Measurements from ENCODE around the gene WDR88.
"Not testable (repeated sequence)": the region's sequence is repeated elsewhere in the genome, so short reads cannot be mapped to it uniquely, and the experiment has no call there.

WDR88 gene

DNA sequence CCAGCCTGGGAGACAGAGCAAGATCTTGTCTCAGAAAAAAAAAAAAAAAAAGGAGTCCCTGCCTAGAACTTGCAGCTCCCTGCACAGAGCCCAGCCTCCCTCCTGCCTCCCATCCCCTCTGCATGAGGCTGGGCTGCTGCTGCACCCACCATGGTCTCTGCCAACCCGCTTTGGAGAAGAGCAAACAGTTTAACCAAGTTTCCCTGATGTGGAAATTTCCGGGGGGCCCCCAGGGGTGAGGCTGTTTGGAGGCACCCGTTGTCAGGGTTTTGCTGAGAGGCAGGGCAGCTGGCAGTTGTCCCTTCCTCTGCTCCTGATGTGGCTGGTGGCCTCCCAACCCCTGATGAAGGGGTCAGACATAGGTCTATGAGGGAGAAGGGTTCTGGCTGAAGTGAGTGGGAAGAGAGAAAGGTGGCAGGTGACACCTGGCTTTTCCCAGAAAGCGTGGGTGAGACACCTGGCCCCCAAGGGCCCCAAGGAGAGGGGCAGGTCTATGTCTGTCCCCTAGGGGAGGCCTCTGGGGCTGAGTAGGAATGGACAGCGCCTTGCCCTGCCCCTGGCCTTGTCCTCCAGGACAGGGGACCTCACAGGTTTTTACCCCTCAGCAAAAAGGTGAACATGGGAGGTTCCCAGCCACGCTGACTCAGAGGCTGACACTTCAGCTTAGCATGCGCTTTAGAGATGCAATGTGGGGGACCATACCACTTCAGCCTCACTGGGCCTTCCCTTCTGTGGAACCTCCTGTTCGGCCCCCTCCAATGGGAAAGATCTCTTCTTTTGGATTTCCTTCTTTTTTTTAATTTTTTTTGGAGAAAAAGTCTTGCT lies 67.7 kb downstream of the WDR88 start:
- DNase-seq, result no peak

DNA sequence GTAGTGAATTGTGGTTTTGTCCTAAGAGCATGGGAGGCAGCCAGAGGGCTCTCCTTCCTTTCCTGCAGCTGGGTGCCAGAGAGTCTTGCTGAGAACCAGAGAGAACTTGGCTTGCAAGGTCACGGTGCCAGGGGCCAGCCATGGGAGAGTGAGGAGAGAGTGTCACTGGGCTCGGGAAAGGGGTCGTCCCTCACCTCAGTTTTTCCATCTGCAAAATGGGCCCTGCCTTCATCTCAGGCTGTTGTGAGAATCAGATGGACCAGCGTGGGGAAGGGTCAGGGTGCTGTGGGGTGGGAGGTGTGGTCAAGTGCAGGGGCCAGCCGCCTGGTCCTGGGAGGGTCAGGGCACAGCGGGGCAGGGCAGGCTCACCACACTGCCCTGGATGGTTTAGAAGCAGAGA lies 69.6 kb downstream of the WDR88 start:
- DNase-seq, result no peak

DNA sequence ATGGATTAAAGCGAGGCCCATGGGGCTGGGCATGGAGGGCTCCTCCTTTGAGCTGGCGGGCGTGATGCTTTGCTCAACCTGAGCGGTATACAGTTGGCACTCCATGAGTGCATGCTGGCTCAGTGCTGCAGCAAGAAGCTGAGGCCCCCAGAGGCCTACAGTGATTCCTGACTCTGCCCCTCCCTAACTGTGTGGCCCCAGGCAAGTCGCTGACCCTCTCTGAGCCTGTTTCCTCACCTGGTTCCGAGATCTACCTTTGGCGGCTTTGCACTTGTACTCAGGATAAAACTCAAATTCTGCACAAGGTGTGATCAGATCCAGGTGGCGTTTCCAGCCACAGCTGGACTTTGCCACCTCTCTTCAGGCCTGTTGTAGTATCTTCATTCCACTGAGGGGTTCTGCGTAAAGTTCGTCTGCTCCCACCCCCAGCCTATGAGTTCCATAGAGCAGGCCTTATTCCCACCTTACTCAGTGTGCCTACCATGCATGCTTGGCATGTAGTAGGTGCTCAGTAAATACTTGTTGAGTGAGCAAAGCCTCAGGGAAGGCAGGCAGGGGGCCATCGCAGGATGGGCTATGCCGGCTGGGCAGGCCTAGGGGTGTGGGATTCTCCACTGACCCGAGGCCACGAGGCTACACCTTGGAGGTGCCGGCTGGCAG lies 70.1 kb downstream of the WDR88 start:
- DNase-seq, result no peak

DNA sequence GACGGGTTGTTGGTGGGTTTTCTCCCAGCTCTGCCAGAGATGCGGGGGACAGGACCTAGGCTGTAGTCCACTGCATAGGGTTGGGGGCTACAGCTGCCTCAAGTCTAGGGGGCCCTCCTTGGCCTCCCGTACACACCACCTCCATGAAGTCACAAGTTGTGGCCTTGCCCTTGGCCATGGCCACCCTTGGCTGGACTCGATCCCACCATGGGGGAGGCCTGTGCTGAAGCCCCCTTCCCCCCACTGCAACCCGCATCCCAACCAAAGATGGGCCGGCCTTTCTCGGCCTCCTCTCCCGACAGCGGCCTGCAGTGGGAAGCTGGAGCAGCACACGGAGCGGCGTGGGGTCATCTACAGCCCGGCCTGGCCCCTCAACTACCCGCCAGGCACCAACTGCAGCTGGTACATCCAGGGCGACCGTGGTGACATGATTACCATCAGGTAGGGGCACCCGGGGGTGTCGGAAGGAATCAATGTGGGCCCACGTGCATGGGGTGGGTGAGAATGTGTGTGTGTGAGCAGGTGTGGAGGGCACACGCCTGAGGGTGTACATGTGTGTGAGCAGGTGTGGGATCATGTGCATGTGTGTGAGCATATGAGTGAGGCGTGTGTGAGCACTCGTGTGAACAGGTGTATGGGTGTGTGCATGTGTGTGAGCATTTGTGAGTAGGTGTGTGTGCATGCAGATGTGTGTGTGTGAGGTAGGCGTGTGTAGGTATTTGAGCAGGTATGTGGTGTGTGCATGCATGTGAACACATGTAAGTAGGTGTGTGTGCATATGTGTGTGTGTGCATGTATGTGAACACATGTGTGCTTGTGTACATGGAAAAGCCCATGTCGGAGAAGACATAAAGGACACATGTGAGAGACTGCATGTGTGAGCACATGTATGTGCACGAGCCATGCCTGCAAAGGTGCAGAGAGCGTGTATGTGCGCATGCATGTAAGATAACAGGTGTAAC lies 70.9 kb downstream of the WDR88 start:
- DNase-seq, result no peak

DNA sequence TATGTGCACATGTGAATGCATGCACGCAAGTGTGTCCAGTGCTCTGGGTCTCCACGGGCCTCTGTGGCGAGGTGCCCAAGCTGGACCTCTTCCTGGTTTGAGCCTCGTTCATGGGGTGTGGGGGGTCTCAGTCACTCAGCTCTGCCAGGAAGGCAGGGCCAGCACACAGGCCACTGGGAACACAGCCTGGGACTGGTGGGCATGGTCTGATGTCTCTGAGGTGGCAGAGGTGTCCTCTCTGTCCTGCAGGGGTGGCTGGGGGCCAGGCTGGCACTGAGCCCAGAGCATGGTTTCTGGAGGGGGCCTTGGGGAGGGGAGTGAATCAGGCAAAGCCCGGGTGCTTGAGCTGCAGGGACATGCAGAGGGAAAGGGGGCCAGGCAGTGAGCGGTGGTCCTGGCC lies 71.6 kb downstream of the WDR88 start:
- DNase-seq, result no peak

DNA sequence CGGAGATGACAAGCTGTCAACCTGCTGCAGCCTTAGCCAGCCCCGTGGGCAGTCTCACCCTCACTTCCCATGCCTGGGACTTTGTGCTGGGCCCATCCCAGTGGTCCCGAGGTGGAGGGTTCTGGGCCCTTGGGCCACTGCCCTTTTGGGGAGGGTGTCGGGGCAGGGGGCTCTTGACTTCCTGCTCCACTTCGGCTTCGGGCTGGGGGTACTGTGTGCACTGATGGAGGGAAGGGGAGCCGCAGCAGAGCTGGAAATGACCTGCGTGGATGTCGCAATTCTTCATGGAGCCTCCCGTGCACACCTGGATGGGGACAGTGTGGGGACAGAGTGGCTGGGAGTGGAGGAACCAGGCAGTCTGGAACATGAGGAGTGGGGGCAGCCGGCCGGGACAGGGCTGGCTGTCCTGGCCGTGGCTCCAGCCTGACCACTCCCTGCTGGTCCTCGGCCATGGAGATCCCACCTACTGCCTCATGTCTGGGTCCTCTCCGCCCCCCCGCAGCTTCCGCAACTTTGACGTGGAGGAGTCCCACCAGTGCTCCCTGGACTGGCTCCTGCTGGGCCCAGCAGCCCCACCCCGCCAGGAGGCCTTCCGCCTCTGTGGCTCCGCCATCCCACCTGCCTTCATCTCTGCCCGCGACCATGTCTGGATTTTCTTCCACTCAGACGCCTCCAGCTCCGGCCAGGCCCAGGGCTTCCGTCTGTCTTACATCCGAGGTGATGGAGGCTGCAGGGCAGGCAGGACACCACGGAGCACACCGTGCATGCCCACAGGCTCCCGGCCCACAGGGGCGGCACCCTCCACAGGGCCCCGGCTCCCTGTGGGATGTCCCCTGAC lies 72.4 kb downstream of the WDR88 start:
- DNase-seq, result no peak

DNA sequence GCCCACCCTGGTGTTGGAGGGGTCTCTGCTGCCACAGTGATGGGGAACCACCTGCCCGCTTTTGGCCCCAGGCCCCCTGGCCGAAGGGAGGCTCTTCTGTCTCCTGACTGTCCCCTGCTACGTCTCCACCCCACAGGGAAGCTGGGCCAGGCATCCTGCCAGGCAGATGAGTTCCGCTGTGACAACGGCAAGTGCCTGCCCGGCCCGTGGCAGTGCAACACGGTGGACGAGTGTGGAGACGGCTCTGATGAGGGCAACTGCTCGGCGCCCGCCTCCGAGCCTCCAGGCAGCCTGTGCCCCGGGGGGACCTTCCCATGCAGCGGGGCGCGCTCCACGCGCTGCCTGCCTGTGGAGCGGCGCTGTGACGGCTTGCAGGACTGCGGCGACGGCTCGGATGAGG lies 73.2 kb downstream of the WDR88 start:
- DNase-seq, result no peak

DNA sequence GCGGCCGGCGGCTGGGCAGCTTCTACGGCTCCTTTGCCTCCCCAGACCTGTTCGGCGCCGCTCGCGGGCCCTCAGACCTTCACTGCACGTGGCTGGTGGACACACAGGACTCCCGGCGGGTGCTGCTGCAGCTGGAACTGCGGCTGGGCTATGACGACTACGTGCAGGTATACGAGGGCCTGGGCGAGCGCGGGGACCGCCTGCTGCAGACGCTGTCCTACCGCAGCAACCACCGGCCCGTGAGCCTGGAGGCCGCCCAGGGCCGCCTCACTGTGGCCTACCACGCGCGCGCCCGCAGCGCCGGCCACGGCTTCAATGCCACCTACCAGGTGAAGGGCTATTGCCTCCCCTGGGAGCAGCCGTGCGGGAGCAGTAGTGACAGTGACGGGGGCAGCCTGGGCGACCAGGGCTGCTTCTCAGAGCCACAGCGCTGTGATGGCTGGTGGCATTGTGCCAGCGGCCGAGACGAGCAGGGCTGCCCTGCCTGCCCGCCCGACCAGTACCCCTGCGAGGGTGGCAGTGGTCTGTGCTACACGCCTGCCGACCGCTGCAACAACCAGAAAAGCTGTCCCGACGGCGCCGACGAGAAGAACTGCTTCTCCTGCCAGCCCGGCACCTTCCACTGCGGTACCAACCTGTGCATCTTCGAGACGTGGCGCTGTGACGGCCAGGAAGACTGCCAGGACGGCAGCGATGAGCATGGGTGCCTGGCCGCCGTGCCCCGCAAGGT lies 73.8 kb downstream of the WDR88 start:
- DNase-seq, result no peak

DNA sequence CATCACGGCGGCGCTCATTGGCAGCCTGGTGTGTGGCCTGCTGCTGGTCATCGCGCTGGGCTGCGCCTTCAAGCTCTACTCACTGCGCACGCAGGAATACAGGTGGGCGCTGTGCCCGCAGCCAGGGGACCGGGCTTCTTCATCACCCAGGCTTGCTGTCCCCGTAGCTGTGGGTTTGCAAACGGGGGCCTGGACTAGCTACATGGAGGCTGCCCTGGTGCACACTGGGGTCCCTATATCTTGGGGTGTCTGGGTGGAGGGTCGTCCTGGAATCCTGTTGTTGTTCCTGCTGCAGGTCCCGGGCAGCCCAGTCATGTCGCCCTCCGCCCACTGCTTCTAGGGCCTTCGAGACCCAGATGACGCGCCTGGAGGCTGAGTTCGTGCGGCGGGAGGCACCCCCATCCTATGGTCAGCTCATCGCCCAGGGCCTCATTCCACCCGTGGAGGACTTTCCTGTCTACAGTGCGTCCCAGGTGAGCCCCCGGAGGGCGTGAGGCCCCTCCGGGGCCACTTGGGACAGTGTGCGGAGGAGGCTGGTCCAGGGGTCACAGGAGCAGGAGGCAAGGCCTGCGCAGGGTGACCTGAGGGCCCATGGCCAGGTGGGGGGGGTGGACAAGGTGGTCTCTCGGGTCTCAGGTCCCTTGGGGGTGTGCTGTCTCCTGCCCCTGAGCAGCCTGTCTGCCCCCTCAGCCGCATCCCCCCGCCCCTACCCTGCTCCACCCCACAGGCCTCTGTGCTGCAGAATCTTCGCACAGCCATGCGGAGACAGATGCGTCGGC lies 74.5 kb downstream of the WDR88 start:
- no peak for DNase-seq

DNA sequence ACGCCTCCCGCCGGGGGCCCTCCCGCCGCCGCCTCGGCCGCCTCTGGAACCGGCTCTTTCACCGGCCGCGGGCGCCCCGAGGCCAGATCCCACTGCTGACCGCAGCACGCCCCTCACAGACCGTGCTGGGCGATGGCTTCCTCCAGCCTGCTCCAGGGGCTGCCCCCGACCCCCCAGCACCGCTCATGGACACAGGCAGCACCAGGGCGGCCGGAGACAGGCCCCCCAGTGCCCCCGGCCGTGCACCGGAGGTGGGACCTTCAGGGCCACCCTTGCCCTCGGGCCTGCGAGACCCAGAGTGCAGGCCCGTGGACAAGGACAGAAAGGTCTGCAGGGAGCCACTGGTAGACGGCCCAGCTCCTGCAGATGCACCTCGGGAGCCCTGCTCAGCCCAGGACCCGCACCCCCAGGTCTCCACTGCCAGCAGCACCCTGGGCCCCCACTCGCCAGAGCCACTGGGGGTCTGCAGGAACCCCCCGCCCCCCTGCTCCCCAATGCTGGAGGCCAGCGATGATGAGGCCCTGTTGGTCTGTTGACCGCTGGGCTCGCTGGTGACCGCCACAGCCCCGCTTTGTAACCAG lies 75.2 kb downstream of the WDR88 start:
- DNase-seq, result no peak

DNA sequence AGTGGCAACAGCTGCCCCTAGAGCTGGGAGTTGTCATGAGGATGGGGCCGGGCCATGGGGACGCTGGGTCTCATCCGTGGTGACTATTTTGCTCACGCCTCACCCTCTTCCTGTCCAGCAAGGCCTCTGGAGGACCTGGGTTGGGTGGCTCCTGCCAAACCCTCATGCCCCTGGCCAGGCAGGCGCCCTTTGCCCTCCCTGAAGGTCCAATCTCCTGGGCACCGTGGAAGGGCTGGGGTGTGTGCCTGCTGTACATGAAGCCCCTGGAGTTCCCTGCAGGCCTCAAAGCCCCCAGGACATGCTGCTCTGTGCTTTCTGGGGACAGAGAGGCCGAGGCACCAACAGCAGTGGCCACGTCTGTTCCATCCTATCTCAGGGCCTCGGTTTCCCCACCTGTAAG lies 76.0 kb downstream of the WDR88 start:
- DNase-seq, result no peak

DNA sequence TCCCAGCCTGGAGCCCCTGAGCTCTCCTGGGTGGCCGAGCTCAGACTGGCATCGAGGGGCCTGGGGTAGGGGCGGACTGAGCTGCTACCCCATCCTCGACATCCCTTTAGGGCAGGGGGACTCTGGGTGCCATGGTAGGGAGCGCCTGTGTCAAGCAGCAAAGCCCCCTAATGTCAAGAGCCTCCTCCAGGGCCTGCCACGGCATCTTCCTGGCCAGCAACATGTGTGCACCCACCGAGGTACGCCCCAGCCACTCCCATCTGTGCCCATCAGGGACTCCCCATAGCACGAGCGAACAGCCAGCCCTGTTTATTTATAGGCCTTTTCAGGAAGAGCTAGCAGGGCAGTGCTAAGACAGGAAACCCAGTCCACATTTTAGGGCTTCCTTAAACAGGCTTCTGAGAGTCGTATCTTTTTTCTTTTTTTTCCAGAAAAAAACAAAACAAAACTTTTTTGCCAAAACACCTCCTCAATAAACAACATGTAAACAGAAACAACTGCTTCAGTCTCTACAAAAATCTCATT lies 76.5 kb downstream of the WDR88 start:
- DNase-seq, result no peak

DNA sequence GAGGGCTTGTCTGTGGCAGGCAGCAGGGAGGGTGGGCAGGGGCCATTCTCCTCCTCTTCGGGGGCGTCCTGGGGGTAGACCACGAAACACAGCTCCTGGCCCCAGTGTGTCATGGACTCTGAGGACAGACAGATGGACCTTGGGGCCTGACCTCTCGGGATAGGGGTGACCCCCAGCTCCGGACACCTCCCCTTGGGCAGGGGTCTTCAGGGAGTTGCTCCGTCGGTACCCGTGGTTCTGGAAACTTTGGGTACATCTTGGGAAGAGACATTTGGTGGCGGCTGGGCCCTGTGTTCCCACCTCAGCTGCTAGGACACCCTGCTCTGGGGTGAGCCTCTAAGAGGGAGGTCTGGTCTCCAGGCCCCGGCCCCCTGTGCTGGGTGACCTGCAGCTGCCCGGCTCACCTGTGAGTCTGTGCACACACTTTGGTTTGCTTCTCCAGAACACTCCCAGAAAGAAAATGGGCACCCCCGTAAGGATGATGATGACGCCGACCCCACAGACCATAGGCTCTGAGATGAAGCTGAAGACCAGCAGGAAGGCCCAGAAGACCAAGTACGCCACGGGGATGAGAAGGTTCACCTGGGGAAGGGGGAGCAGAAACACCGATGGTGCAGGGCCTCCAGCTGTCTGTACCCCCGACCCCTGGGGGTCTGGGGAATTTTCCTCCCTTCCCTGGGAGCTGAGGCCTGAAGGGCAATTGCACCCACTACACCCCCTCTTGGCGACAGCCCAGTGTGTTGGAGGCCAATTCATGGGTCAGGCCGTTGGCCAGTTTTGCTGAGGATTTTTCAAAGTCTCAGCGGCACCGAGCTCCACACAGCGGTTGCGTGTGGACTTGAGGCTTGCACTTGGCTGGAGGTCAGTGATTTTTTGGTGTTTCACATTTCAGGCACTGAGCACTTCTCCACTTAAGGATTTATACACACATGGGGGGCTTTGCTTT lies 77.3 kb downstream of the WDR88 start:
- DNase-seq, result no peak

DNA sequence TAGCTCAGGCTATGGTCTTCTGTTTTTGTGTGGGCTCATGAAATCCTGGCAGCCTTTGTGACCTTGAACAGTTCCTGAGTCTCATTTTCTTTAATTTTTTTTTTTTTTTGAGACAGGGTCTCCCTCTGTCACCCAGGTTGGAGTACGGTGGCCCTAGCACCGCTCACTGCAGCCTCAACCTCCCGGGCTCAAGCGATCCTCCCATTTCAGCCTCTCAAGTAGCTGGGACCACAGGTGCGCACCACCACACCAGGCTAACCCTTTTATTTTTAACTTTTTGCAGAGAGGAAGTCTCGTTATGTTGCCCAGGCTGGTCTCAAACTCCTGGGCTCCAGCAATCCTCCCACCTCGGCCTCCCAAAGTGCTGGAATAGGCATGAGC lies 77.9 kb downstream of the WDR88 start:
- DNase-seq, result not testable (repeated sequence)

DNA sequence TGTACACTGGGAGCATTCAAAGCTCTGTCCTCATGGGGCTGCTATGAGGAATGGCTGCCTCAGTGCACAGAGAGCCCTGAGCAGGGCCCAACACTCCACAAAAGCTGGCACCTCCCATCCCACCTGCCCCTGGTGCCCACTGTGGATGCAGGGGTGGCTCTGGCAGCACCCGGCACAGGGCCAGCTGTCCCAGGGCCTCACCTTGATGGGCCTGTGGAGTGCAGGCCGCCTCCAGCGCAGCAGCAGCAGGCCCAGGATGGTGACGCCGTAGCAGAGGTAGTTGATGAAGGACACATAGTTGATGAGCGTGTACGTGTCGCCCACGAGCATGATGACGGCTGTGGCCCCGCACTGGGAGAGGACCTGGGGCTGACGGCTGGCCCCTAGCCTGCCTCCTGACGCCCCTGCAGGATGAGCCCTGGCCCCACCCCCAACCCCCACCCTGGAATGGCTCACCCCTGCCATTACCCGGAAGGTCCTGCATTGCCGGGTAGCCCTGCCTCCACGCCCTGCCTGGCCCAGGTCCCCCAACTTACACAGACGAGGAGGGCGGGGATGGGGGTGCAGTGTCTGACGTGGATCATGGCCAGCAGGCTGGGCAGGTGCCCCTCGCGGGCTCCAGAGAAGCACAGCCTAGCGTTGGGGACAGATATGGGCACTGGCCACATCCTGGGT lies 78.5 kb downstream of the WDR88 start:
- DNase-seq, result no peak

DNA sequence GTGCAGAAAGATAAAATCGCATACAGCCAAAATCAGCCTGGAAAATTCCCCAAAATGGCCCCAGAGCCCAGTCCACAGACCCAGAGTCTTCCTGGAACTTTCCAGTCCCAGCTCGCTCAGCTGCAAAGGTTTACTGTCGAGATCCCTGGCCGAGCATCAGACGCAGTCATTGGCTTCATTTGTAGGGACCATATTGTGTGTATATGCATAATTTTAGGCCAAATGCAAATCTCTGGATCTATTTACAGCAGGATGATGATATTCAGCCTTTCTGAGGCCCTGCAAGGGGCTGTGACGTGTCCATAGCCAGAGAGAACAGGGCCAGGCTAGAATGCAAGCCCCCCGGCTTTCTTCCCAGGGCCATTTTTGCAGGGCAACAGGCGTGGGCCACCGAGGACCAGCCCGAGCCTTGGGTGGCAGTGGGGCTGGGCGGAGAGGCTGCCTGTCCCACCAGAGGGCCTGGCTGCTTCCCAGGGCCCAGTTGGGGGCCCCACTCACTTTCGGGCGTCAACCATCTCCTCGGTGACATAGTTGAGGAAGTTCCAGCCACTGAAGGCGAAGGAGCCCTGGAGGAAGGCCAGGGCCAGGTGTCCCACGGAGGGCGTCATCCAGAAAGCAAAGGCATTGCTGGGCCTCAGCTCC lies 80.0 kb downstream of the WDR88 start:
- no peak for DNase-seq

DNA sequence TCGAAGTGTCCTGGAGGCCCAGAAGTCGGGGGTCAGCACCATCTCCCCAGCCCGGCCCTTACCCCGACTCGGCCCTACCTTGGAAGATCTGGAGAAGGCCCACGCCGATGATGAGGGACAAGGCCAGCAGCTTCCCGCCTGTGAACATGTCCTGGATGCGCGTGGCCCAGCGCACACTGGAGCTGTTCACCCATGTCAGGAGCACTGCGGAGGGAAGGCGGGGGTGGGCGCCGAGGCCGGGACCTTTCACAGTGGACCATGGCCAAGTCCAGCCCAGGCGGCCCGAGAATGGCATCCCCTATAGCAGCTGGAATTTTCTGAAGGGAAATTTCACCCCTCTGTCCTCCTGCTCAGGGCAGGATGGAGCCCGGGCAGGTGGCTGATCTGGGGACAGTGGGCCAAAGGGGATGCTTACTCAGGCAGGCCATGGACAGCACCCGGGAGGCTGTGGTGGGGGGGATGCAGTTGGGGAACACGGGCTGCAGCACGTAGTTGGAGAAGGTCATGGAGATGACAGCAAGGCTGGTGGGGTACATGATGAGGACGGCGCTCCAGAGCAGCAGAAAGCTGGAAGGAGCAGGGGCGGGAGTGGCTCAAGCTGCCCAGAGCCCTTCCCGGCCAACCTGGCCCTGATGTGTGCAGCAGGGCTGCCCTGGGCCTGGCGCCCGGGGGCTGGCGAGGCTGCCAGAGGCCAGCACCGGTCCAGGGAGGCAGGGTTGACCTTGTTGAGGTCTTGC lies 80.7 kb downstream of the WDR88 start:
- DNase-seq, result no peak
